Liver (tissue), 2 donors: ENCODE measurements around the gene ABCA13.

ENCODE experiments used
- GABPA ChIP-seq, 2 donors: IDR thresholded peaks in 1 of 2; conservative IDR thresholded peaks in 1 of 2; 2 replicates each; pipeline ENCODE4 v1.6.1; 2016; ENCODE audit warnings: antibody characterized with exemption in 2 of 2, mild to moderate bottlenecking in 1 of 2, moderate library complexity in 1 of 2
- TAF1 ChIP-seq: conservative IDR thresholded peaks from 2 replicates; pipeline ENCODE4 v1.6.1; 2016; ENCODE audit warnings: antibody characterized with exemption, mild to moderate bottlenecking
- donor health status: healthy.

- no peak for TF ChIP-seq GABPA (IDR thresholded peaks at IDR 0.05 in 1 of 2, conservative IDR thresholded peaks at IDR 0.05 in 1 of 2)
- no peak for TF ChIP-seq TAF1
Measured at GRCh38 chr7:48421357-48421756, 250.1 kb downstream of the ABCA13 start.
